GF-D8 (cell line): ENCODE data around the gene DIPK1A.

ENCODE experiments used
- DNase-seq: peaks from one replicate; lab custom pipeline; 2025; lab: John Stamatoyannopoulos, UW

Gene DIPK1A

DNA sequence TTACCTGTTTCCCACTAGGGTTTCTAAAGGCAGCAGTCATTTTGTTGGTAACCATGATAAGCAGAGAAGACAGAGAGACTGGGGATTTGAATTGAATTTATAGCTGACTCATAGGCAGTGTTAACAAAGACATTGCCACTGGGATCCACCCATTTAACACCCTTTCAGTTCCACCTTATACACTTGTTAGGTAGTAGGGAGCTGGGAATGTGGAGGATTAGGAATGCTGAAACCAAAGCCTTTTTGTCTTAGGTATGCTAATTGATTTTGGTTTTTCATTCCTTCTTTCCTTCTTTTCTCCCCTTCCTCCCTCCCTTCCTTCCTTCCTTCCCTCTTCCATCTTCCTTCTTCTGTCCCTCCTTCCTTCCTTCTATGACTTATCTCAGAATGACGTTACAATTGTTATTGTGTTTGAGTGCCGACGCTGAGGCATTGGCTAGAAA lies 168.9 kb downstream of the DIPK1A start:
- no peak for DNase-seq
